Suprapubic skin (tissue), 3 donors: ENCODE results near the gene ERC2.

Experiments used
- POLR2A ChIP-seq, 2 donors: fragments of 450-650 bp; IDR thresholded peaks; one replicate each; pipeline ENCODE4 v1.6.1; 2017; ENCODE audit warnings: antibody characterized with exemption in 2 of 2, mild to moderate bottlenecking in 2 of 2, moderate library complexity in 2 of 2
- TF ChIP-seq, protein P1 (sequence below), 2 donors: fragments of 200-600 bp in 1 of 2; fragments of 450-650 bp in 1 of 2; sonication (generic) in 1 of 2; IDR thresholded peaks; one replicate each; pipeline ENCODE4 v1.5.1; 2016 to 2019; ENCODE audit warnings: antibody characterized with exemption in 2 of 2, mild to moderate bottlenecking in 1 of 2, moderate library complexity in 1 of 2

DNA sequence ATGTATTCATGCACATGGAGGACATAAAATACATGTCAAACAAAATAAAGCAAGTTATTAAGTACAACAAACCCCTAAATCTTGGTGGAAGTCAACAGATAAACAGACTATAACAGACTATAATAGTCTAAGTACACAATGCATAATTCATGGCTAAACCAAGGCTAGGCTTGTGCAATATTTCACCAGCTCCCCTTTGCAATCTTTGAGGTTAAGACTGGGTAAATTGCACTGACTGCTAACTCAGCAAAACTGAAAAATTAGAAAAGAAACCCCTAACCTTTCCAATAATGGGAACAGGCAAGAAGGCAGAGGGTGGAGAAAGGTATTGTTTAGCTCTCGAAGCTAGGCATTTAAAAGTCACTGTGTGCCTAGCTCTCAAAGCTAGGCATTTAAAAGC is 676.3 kb downstream of the ERC2 start:
- TF ChIP-seq, protein P1, sequence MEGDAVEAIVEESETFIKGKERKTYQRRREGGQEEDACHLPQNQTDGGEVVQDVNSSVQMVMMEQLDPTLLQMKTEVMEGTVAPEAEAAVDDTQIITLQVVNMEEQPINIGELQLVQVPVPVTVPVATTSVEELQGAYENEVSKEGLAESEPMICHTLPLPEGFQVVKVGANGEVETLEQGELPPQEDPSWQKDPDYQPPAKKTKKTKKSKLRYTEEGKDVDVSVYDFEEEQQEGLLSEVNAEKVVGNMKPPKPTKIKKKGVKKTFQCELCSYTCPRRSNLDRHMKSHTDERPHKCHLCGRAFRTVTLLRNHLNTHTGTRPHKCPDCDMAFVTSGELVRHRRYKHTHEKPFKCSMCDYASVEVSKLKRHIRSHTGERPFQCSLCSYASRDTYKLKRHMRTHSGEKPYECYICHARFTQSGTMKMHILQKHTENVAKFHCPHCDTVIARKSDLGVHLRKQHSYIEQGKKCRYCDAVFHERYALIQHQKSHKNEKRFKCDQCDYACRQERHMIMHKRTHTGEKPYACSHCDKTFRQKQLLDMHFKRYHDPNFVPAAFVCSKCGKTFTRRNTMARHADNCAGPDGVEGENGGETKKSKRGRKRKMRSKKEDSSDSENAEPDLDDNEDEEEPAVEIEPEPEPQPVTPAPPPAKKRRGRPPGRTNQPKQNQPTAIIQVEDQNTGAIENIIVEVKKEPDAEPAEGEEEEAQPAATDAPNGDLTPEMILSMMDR (IDR thresholded peaks at IDR 0.05), result no peak
- TF ChIP-seq POLR2A (IDR thresholded peaks at IDR 0.05), result no peak
